HFFc6 (cell line): ENCODE measurements around the gene DZIP1. TPM values are rescaled to one million over a fixed set of nuclear protein-coding genes. Genes with fewer than 3 reads are reported as not detected.

Experiments used
- DNase-seq: peaks from one replicate; pipeline ENCODE4 v3.0.0-alpha.2; 2018
- H3K27ac Mint-ChIP-seq: 2 replicates; pipeline ENCODE4 v1.8.0; 2020; ENCODE audit warnings: mild to moderate bottlenecking, mixed read lengths
- H3K27me3 Mint-ChIP-seq: 2 replicates; pipeline ENCODE4 v1.8.0; 2021; ENCODE audit warnings: mild to moderate bottlenecking, moderate library complexity, mixed read lengths; ENCODE audit not compliant: insufficient read depth
- H3K36me3 Mint-ChIP-seq: 2 replicates; pipeline ENCODE4 v1.8.0; 2021; ENCODE audit warnings: low read depth, mixed read lengths
- H3K4me1 Mint-ChIP-seq: 2 replicates; pipeline ENCODE4 v1.8.0; 2020; ENCODE audit warnings: low read depth, mixed read lengths
- H3K4me3 Mint-ChIP-seq: 2 replicates; pipeline ENCODE4 v1.8.0; 2020; ENCODE audit warnings: mild to moderate bottlenecking, moderate library complexity, mixed read lengths
- H3K9me3 Mint-ChIP-seq: 2 replicates; pipeline ENCODE4 v1.8.0; 2020; ENCODE audit warnings: mild to moderate bottlenecking, mixed read lengths
- total RNA-seq, 6 experiments: library from RNA; stranded (reverse); fragmentation: NEBNext Ultra II Directional; extraction: Animal tissue kit (Norgen Biotek cat#: 25700); gene quantifications; 2 replicates in 1 of 6; 3 replicates in 5 of 6; pipeline ENCODE4 v1.2.3, GENCODE V29; 2021
- TF ChIP-seq, protein P1 (sequence below): fragments of 200-600 bp; sonication (generic); IDR thresholded peaks from 2 replicates; pipeline ENCODE4 v1.5.0; 2021; ENCODE audit warnings: antibody characterized with exemption, mild to moderate bottlenecking

Gene DZIP1
- total RNA-seq, 6 experiments from 2014 or later: 39.3 to 43.8 (median 42.0) TPM

DNA sequence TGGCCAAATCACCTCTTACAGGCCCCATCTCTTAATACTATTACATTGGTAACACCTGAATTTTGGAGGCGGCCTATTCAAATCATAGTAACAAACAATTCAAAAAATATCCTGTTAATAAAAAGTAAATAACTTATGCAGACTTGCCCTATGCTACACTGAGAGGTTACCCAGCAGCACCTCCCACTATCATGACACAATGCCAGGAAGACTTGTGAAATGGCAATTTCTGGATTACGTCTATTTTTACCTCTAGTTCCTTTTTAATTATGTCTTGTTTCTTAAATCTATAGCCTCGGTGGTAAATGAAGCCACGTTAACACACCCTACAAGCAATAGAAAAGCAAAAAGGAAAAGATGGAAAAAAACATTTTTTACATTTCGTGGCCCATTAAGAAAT is 6.2 kb upstream of the DZIP1 start:
- no peak overlapping the region for H3K4me3 Mint-ChIP-seq
- H3K4me1 Mint-ChIP-seq: peaks cover 18% of the 10 kb centered on the region
- DNase-seq: no peak
- no peaks in the 10 kb centered on the region for H3K36me3 Mint-ChIP-seq
- H3K9me3 Mint-ChIP-seq: no peaks in the 10 kb centered on the region
- peaks cover 5% of the 10 kb centered on the region for H3K27me3 Mint-ChIP-seq
- no peak overlapping the region for H3K27ac Mint-ChIP-seq
- TF ChIP-seq, protein P1, sequence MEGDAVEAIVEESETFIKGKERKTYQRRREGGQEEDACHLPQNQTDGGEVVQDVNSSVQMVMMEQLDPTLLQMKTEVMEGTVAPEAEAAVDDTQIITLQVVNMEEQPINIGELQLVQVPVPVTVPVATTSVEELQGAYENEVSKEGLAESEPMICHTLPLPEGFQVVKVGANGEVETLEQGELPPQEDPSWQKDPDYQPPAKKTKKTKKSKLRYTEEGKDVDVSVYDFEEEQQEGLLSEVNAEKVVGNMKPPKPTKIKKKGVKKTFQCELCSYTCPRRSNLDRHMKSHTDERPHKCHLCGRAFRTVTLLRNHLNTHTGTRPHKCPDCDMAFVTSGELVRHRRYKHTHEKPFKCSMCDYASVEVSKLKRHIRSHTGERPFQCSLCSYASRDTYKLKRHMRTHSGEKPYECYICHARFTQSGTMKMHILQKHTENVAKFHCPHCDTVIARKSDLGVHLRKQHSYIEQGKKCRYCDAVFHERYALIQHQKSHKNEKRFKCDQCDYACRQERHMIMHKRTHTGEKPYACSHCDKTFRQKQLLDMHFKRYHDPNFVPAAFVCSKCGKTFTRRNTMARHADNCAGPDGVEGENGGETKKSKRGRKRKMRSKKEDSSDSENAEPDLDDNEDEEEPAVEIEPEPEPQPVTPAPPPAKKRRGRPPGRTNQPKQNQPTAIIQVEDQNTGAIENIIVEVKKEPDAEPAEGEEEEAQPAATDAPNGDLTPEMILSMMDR: no peak

DNA sequence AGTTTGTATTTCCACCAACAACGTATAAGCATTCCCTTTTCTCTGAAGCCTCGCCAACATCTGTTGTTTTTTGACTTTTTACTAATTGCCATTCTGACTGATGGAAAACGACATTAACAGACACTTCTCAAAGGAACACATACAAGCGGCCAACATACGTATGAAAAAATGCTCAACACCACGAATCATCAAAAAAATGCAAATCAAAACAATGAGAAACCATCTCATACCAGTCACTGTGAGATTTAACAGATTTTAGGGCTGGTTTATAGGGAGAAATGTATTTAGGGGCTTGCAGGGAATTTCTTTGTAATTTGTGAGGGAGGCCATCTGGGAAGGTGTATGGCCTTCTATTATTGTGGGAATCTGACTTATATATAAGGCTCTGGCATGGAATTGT is 2.8 kb upstream of the DZIP1 start:
- H3K27me3 Mint-ChIP-seq: peaks cover 2% of the 10 kb centered on the region; the same call in 1 of the 2 replicates
- H3K36me3 Mint-ChIP-seq: no peaks in the 10 kb centered on the region
- peaks cover 26% of the 10 kb centered on the region for H3K4me1 Mint-ChIP-seq
- H3K4me3 Mint-ChIP-seq: no peak overlapping the region
- no peak for DNase-seq
- no peaks in the 10 kb centered on the region for H3K9me3 Mint-ChIP-seq
- H3K27ac Mint-ChIP-seq: no peak overlapping the region
- TF ChIP-seq, protein P1: no peak

DNA sequence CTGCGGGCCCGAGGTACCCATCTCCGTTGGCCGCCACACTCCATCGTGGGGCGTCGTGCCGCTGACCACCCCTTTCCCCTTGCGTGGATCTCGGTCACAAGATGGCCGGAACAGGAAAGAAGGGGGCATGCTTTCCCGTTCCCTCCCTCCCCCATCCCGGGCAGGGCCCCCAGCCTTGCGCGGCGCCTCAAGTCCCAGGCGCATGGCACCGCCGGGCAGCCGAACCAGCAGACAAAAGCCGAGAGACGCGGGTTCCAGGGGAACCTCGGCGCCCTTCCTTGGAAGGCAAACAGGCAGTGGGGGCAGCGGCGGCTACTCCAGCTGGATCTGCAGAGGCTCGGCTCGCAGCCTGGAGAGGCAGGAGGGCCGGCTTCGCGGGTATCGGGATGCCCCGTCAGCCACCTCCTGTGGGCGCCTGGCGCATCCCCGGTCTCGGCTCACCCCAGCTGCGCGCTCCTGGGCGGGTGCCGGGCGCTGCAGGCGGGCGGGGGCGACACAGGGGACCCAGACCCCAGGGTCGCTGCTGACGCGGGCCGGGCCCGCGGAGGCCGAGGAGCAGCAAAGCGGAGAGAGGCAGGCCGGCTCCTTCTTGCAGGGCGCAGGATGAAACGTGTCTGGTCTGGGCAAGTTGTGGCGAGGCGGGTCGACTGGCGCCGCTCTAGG is 439 bp downstream of the DZIP1 start:
- Mint-ChIP-seq H3K36me3 (peaks cover 14% of the 10 kb centered on the region), H3K9me3 (no peaks in the 10 kb centered on the region), H3K27me3 (peaks cover 5% of the 10 kb centered on the region), H3K4me3 (peak overlapping the region; percentile 91), H3K4me1 (peaks cover 41% of the 10 kb centered on the region), H3K27ac (peak overlapping the region; percentile 88)
- TF ChIP-seq, protein P1: no peak
- peak; percentile 24 for DNase-seq

DNA sequence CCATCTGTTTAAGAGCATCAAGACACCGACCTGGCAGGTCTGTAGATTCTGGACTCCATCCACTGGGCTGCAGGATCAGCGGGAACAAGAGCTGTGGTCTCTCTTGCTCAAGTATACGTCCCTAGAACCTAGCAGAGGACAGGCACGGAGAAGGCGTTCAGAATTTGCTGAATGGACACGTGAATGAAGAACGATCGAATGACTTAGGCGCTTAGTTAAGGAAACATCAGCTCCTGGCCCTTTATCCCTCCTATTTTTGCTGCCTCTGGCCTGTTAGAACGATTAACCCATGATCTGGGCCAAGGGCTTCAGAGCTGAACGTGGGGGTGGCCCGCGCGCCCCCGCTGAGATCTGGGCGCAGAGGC is 953 bp downstream of the DZIP1 start:
- peaks cover 5% of the 10 kb centered on the region for H3K27me3 Mint-ChIP-seq
- peak overlapping the region; percentile 90 for H3K4me3 Mint-ChIP-seq
- H3K4me1 Mint-ChIP-seq: peaks cover 40% of the 10 kb centered on the region
- TF ChIP-seq, protein P1: no peak
- peaks cover 19% of the 10 kb centered on the region for H3K36me3 Mint-ChIP-seq
- peak; percentile 28 for DNase-seq
- peak overlapping the region; percentile 72 for H3K27ac Mint-ChIP-seq
- no peaks in the 10 kb centered on the region for H3K9me3 Mint-ChIP-seq

DNA sequence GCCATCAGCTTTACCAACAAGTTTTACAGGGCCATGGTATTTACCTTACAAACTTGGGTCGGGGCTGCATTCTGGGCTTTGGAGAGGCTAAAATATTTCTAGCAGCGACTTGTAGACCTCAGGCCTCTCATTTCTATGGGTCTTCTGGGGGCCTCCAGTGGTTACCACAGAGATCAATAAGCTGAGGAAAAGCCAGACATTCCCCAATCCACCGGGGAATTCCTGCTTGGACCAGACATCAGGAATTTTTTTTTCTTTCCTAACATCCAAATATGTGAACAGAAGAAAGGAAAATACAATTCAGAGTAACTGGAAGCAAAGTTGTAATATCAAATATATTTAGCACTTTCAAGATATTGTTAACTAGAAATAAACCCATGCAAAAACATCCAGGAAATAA is 1.5 kb downstream of the DZIP1 start:
- peaks cover 20% of the 10 kb centered on the region for H3K36me3 Mint-ChIP-seq
- H3K27ac Mint-ChIP-seq: peak overlapping the region; percentile 72
- peak overlapping the region; percentile 90 for H3K4me3 Mint-ChIP-seq
- TF ChIP-seq, protein P1: no peak
- H3K4me1 Mint-ChIP-seq: peaks cover 36% of the 10 kb centered on the region
- DNase-seq: no peak
- H3K9me3 Mint-ChIP-seq: no peaks in the 10 kb centered on the region
- H3K27me3 Mint-ChIP-seq: peaks cover 5% of the 10 kb centered on the region
